MM.1S (cell line): ENCODE data around the gene EFNA5.

Source experiments
- EZH2 ChIP-seq: fragments of 300-600 bp; sonication (generic); optimal IDR thresholded peaks from 2 replicates; pipeline ENCODE3; 2017; ENCODE audit warnings: low read depth, mild to moderate bottlenecking, antibody characterized with exemption, low read length, mixed read lengths
- EZH2phosphoT487 ChIP-seq: fragments of 300-600 bp; sonication (generic); IDR thresholded peaks from 2 replicates; pipeline ENCODE4 v1.6.1; 2018; ENCODE audit warnings: antibody characterized with exemption, low read length
- TF ChIP-seq, protein P1 (sequence below): fragments of 300-600 bp; sonication (generic); IDR thresholded peaks from 2 replicates; pipeline ENCODE4 v1.5.1; 2016; ENCODE audit warnings: antibody characterized with exemption, low read length, mixed read lengths

DNA sequence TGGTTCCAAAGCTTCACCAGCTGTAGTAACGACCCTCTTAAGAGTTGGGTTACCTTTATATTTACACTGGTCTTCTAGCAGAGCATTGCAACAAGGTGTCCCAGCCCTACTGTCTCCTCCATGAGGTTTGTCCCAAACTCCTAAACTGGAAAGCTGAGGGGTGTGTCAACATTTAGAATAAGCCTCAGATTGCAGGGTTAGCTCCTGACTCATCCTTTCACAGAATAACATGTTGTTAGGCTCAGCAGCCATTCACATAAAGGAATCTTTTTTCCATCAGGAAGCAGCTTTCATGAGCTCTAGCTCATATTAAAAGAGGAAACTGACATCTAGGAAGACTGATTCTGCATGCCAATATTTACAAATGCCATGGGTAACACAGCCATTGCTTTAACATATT is 238.7 kb downstream of the EFNA5 start:
- TF ChIP-seq, protein P1, sequence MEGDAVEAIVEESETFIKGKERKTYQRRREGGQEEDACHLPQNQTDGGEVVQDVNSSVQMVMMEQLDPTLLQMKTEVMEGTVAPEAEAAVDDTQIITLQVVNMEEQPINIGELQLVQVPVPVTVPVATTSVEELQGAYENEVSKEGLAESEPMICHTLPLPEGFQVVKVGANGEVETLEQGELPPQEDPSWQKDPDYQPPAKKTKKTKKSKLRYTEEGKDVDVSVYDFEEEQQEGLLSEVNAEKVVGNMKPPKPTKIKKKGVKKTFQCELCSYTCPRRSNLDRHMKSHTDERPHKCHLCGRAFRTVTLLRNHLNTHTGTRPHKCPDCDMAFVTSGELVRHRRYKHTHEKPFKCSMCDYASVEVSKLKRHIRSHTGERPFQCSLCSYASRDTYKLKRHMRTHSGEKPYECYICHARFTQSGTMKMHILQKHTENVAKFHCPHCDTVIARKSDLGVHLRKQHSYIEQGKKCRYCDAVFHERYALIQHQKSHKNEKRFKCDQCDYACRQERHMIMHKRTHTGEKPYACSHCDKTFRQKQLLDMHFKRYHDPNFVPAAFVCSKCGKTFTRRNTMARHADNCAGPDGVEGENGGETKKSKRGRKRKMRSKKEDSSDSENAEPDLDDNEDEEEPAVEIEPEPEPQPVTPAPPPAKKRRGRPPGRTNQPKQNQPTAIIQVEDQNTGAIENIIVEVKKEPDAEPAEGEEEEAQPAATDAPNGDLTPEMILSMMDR: no peak
- TF ChIP-seq EZH2phosphoT487 (no peak), EZH2 (no peak)
